ENCODE data around the gene EMILIN1. TPM values are rescaled to one million over a fixed set of nuclear protein-coding genes. Genes with fewer than 3 reads are reported as not detected.

EMILIN1 gene
- polyA plus RNA-seq, 3 donors, result 9.5 to 57.4 (median 33.6) TPM

DNA sequence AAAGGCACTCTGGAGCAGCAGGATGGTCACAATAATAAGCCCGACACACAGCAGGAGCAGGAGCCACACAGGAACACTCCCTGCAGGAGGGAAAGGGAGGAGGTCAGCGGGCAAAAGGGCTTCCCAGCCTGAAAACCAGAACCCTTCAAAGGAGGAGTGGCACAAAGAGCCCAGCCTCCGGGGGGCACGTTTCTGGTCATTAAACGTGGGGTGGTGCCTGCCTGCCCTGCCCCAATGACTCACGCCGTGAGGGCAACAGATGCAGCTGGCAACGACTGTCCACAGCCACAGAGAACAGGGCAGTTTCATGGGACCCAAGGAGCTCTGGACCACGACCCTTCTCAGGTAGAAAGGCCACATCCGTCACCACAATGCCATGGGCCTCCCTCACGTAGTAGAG is 53.0 kb downstream of the EMILIN1 start:
- WGBS, 3 donors, result 80 to 88% (median 87%) methylated on average over 11 of the region's 11 CpGs
- no peak overlapping the region for H3K27ac ChIP-seq (ENCODE audit: low read depth, low read length)

DNA sequence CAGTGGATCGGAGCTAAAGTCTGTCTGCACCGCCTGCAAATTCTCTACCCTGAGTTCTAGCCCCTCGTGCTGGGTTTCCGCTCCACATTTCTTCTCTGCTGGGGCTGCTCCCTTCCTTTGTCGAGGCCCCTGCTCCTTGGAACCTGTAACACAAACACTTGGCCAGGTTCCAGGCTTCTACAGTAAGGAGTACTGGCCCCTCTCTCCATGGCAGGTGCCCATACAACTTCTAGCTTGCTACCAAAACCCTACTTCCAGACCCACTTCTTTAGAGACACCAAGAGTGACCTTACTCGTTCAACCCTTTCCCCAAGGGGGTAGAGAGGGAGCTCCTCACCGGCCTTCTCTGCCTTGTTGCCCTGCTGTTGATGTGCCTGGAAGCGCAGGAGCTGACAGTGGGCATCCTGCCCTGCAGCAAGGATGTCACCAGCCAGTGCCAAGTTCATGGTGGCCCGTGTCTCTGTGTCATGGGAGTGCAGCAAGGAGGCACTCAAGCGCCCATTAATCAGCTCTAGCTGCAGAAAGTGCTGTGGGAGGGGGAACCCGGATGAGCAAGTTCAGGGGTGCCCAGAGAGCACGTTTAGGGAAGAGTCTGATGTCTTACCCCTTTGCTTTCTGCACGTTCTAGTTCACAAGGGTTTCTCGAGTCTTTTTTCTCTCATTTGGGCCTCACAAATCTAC is 54.9 kb downstream of the EMILIN1 start:
- no peak overlapping the region for H3K27ac ChIP-seq (ENCODE audit: low read depth, low read length)
- 29 to 42% (median 40%) methylated on average over 14 of the region's 14 CpGs for WGBS, 3 donors

DNA sequence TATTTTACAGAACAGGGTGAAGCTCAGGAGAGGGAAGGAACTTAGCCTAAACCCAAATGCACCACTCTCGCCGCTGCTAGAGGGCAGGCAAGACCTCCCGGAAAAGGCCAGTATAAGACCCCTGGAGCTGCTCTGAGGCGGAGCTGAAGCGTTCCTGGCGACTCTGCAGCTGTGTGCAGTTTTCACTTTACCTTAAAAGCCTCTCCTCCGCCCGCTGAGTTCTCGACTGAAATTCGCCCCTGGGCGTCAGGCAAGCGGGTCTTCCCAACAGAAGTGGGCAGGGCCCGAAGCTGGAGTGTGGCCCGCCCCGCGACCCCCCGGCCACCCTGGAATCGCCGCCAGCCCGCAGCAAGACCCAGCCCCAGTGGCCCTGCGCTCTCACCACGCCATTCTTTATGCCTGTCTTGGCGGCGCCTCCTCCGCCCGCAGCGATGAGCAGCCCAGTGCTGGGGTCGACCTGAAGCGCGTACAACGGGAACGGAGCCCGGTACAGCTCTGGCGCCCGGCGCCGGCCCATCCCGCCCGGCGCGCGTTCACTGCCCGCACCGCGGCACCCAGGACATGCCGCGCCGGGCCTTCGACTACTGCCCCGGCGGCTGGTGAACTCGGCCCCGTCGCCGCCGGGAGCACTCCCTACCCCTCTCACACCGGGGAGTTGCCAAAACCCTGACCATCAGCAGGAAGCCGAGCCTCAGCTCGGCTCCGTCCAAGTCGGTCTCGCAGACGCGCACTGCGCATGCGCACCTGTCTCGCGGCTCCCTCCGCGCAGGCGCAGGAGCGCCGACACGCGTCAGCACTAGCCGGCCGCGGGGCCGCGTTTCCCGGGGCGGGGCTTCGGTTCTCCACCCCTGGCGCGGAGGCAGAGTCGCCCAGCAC is 55.7 kb downstream of the EMILIN1 start, which contains the start of gene PREB:
TSS of gene PREB (minus strand) at position 732 of the 876 bp plus-strand sequence. CDS start at position 517, 215 bp downstream.
- 0 to 1% (median 0%) methylated on average over 75 to 86 of the region's 86 CpGs for WGBS, 3 donors
- H3K27ac ChIP-seq (ENCODE audit: low read depth, low read length), result no peak within 1 kb of the TSS

DNA sequence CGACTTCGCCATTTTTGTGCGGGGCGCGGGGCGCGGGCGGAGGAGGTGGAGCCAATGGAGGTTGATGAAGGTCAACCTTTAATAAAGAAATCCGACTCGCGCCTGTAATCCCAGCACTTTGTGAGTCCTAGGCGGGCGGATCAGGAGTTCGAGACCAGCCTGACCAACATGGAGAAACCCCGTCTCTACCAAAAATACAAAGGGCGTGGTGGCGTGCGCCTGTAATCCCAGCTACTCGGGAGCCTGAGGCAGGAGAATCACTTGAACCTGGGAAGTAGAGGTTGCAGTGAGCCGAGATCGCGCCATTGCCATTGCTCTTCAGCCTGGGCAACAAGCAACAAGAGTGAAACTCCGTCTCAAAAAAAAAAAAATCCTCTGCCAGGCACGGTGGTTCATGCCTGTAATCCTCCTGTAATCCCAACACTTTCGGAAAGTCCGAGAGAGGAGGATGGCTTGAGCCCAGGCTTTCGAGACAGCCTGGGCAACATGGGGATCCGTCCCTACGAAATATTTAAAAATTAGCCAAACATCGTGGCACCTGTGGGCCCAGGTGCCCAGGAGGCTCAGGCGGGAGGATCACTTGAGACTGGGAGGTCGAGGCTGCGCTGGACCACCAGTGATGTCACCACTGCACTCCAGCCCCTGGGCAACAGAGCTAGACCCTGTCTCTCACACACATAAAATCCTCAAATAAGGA is 56.5 kb downstream of the EMILIN1 start:
- 53 to 55% (median 55%) methylated on average over 33 of the region's 33 CpGs for WGBS, 3 donors

DNA sequence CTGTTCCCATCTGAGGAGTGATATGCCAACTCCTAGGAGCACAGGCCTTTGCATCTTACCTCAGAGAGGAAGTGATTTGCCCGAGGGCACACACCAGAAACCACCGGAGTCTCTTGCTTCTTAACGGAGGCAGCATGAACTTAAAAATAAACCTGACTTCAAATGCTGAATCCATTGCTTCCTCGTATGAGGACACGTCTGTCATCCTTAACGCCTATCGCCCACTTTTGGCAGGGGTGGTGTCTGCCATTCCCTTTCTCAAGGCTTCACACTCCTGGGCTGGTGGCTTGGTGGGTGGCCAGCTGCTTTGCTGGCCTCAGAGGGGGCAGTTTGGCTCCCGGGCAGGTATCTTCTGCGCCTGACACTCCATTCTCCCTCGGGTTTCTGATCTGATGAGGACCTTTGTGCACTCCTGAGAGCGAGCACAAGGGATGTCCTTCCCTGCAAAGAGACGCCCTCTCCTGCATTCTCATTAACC is 57.1 kb downstream of the EMILIN1 start:
- 78 to 85% (median 82%) methylated on average over 12 of the region's 12 CpGs for WGBS, 3 donors

More for the DNA sequence above, 56.5 kb downstream of the EMILIN1 start:
- H3K27ac ChIP-seq (ENCODE audit: low read depth, low read length), result no peak overlapping the region

More for the DNA sequence above, 57.1 kb downstream of the EMILIN1 start:
- H3K27ac ChIP-seq (ENCODE audit: low read depth, low read length), result no peak overlapping the region

Other genes starting within 250 kb of the EMILIN1 start
- gene DPYSL5, start 230.5 kb upstream of the EMILIN1 start, polyA plus RNA-seq, result under 1 TPM in 2 of 3 donors, not detected in 1; 0.01 to 0.06 TPM
- gene MAPRE3, start 108.0 kb upstream of the EMILIN1 start, polyA plus RNA-seq, result 10 to 100 TPM; 12.6 to 44.6 (median 23.8) TPM
- 10 to 100 TPM; 48.7 to 78.3 (median 55.6) TPM for gene TMEM214, start 45.6 kb upstream of the EMILIN1 start, polyA plus RNA-seq
- 10 to 100 TPM in 1 of 3 donors, 1 to 10 TPM in 2; 7.4 to 11.2 (median 7.8) TPM for gene AGBL5, start 26.9 kb upstream of the EMILIN1 start, polyA plus RNA-seq
- gene OST4, start 7.0 kb upstream of the EMILIN1 start, polyA plus RNA-seq, result 100 to 1,000 TPM; 219 to 750 (median 448) TPM
- gene KHK, start 8.2 kb downstream of the EMILIN1 start, polyA plus RNA-seq, result 10 to 100 TPM in 1 of 3 donors, 1 to 10 TPM in 2; 1.8 to 12.9 (median 4.4) TPM
- gene CGREF1, start 40.5 kb downstream of the EMILIN1 start, polyA plus RNA-seq, result 10 to 100 TPM in 1 of 3 donors, 1 to 10 TPM in 2; 3.3 to 12.7 (median 5.0) TPM
- gene ABHD1, start 45.2 kb downstream of the EMILIN1 start, polyA plus RNA-seq, result 1 to 10 TPM in 2 of 3 donors, under 1 TPM in 1; 0.79 to 1.4 (median 1.2) TPM
- 10 to 100 TPM; 51.7 to 66.5 (median 51.8) TPM for gene PREB, start 56.0 kb downstream of the EMILIN1 start, polyA plus RNA-seq
- gene PRR30, start 60.8 kb downstream of the EMILIN1 start, polyA plus RNA-seq, result not detected
- under 1 TPM; 0.01 to 0.22 (median 0.18) TPM for gene TCF23, start 70.4 kb downstream of the EMILIN1 start, polyA plus RNA-seq
- gene ATRAID, start 133.4 kb downstream of the EMILIN1 start, polyA plus RNA-seq, result 100 to 1,000 TPM in 2 of 3 donors, 10 to 100 TPM in 1; 93.7 to 176 (median 170) TPM
- gene SLC5A6, start 133.7 kb downstream of the EMILIN1 start, polyA plus RNA-seq, result 100 to 1,000 TPM in 1 of 3 donors, 10 to 100 TPM in 2; 23.4 to 287 (median 33.4) TPM
- 10 to 100 TPM; 11.1 to 18.6 (median 15.9) TPM for gene CAD, start 138.8 kb downstream of the EMILIN1 start, polyA plus RNA-seq
- under 1 TPM; 0.08 to 0.22 (median 0.22) TPM for gene SLC30A3, start 184.4 kb downstream of the EMILIN1 start, polyA plus RNA-seq
- under 1 TPM in 1 of 3 donors, not detected in 2; 0.07 TPM for gene DNAJC5G, start 196.8 kb downstream of the EMILIN1 start, polyA plus RNA-seq
- 1 to 10 TPM in 1 of 3 donors, under 1 TPM in 2; 0.03 to 1.3 (median 0.90) TPM for gene TRIM54, start 203.8 kb downstream of the EMILIN1 start, polyA plus RNA-seq
- 1 to 10 TPM in 2 of 3 donors, under 1 TPM in 1; 0.83 to 1.8 (median 1.7) TPM for gene UCN, start 229.8 kb downstream of the EMILIN1 start, polyA plus RNA-seq
- gene MPV17, start 244.5 kb downstream of the EMILIN1 start, polyA plus RNA-seq, result 100 to 1,000 TPM in 1 of 3 donors, 10 to 100 TPM in 2; 39.8 to 103 (median 76.3) TPM